GM10847 (cell line): ENCODE data around the gene B2M.
A peak's percentile ranks its signal among the peaks of the same experiment; 100 is the strongest.

Source experiments
- POLR2A ChIP-seq: IDR thresholded peaks from 2 replicates; pipeline ENCODE4 v1.6.1; 2011; ENCODE audit not compliant: insufficient read length; ENCODE audit errors: extremely low read depth

B2M gene

GRCh38 chr15:44697014-44697413, 14.3 kb upstream of the B2M start:
- no peak for TF ChIP-seq POLR2A

- TF ChIP-seq POLR2A = no peak
These were observed 12.7 kb upstream of the B2M start for GRCh38 chr15:44698641-44699040.

- TF ChIP-seq POLR2A = no peak
These were observed 5.3 kb upstream of the B2M start for GRCh38 chr15:44705986-44706385.

DNA sequence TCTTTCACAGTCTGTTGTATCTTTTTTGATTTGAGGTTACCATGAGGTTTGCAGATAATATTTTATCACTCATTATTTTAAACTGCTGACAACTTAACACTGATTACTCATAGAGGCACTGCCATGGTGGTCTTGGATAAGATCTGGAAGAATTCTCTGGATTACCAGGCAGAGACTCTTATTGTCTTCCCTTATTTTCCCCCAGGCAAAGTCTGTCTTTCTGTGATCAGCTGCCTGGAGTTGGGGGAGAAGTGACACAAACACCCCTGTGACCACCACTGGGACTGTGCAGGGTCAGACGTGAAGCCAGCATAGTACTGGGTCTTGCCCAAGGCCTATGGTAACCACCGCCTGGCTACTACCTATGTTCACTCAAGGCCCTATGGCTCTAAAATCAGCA, 4.9 kb upstream of the B2M start:
- no peak for TF ChIP-seq POLR2A

DNA sequence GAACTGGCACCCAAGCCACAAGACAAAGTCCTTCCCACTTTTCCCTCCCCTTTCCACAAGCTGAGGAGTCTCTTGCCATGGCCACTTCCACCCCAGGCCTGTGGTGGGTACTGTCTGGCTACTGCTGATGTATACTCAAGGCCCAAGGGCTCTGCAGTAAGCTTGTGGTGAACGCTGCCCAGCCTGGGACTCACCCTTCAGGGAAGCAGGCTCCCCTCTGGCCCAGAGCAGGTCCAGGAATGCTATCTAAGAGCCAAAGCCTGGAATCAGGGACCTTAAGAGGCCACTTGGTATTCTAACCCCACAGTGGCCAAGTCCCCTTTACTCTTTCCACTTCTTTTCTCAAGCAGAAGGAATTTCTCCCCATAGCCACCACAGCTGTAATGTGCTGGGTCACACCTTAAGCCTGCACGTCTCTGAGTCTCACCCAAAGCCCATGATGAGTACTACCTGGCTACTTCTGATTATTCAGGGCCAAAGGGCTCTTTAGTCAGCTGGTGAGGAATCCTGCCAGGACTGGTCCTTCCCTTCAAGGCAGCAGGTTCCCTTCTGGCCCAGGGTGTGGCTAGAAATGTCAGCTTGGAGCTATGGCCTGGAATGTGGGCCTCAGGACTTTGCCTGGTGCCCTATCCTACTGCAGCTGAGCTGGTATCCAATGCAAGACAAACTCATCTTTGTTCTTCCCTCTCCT, 4.2 kb upstream of the B2M start:
- TF ChIP-seq POLR2A = no peak

- TF ChIP-seq POLR2A = no peak
These were observed 851 bp upstream of the B2M start for GRCh38 chr15:44710236-44711095.

DNA sequence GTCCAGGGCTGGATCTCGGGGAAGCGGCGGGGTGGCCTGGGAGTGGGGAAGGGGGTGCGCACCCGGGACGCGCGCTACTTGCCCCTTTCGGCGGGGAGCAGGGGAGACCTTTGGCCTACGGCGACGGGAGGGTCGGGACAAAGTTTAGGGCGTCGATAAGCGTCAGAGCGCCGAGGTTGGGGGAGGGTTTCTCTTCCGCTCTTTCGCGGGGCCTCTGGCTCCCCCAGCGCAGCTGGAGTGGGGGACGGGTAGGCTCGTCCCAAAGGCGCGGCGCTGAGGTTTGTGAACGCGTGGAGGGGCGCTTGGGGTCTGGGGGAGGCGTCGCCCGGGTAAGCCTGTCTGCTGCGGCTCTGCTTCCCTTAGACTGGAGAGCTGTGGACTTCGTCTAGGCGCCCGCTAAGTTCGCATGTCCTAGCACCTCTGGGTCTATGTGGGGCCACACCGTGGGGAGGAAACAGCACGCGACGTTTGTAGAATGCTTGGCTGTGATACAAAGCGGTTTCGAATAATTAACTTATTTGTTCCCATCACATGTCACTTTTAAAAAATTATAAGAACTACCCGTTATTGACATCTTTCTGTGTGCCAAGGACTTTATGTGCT, 527 bp downstream of the B2M start:
- TF ChIP-seq POLR2A = peak; percentile 21

GRCh38 chr15:44712346-44713005, 1.2 kb downstream of the B2M start:
- TF ChIP-seq POLR2A = no peak

- no peak for TF ChIP-seq POLR2A
These were observed 2.0 kb downstream of the B2M start for GRCh38 chr15:44713006-44713966.

- peak; percentile 26 for TF ChIP-seq POLR2A
These were observed 4.0 kb downstream of the B2M start for GRCh38 chr15:44715142-44715796.

DNA sequence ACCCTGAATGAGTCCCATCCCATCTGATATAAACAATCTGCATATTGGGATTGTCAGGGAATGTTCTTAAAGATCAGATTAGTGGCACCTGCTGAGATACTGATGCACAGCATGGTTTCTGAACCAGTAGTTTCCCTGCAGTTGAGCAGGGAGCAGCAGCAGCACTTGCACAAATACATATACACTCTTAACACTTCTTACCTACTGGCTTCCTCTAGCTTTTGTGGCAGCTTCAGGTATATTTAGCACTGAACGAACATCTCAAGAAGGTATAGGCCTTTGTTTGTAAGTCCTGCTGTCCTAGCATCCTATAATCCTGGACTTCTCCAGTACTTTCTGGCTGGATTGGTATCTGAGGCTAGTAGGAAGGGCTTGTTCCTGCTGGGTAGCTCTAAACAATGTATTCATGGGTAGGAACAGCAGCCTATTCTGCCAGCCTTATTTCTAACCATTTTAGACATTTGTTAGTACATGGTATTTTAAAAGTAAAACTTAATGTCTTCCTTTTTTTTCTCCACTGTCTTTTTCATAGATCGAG, 4.5 kb downstream of the B2M start:
- TF ChIP-seq POLR2A = no peak

GRCh38 chr15:44716983-44717602, 5.8 kb downstream of the B2M start:
- no peak for TF ChIP-seq POLR2A
